Mesothelial cell of epicardium (in vitro differentiated cells): ENCODE data around the gene SYNE2. TPM values are rescaled to one million over a fixed set of nuclear protein-coding genes. Genes with fewer than 3 reads are reported as not detected.

Source experiments
- DNase-seq, 2 experiments: peaks; one replicate each; pipeline ENCODE4 v3.0.0; 2021; ENCODE audit warnings: low spot score in 2 of 2; ENCODE audit not compliant: unreplicated experiment in 2 of 2
- H3K27ac Mint-ChIP-seq: 2 replicates; pipeline ENCODE4 v1.8.0; 2021; ENCODE audit warnings: mixed read lengths
- H3K27me3 Mint-ChIP-seq: 2 replicates; pipeline ENCODE4 v1.8.0; 2021; ENCODE audit warnings: low read depth, mixed read lengths
- H3K36me3 Mint-ChIP-seq: 2 replicates; pipeline ENCODE4 v1.8.0; 2021; ENCODE audit warnings: mixed read lengths
- H3K4me1 Mint-ChIP-seq: 2 replicates; pipeline ENCODE4 v1.8.0; 2021; ENCODE audit warnings: mixed read lengths
- H3K4me3 Mint-ChIP-seq: 2 replicates; pipeline ENCODE4 v1.8.0; 2021; ENCODE audit warnings: mild to moderate bottlenecking, moderate library complexity, mixed read lengths
- H3K9me3 Mint-ChIP-seq: 2 replicates; pipeline ENCODE4 v1.8.0; 2021; ENCODE audit warnings: mixed read lengths
- total RNA-seq: library from RNA; stranded (reverse); gene quantifications from 3 replicates; pipeline ENCODE4 v1.2.1, GENCODE V29; 2021
- TF ChIP-seq, protein P1 (sequence below): fragments of 200-600 bp; sonication (generic); IDR thresholded peaks from one replicate; pipeline ENCODE4 v1.5.0; 2021; ENCODE audit warnings: antibody characterized with exemption; ENCODE audit not compliant: unreplicated experiment

Gene SYNE2
- total RNA-seq, 1 donor from 2014 or later: 87.1 TPM

GRCh38 chr14:64235652-64236640 lies 383.1 kb downstream of the SYNE2 start:
- TF ChIP-seq, protein P1, sequence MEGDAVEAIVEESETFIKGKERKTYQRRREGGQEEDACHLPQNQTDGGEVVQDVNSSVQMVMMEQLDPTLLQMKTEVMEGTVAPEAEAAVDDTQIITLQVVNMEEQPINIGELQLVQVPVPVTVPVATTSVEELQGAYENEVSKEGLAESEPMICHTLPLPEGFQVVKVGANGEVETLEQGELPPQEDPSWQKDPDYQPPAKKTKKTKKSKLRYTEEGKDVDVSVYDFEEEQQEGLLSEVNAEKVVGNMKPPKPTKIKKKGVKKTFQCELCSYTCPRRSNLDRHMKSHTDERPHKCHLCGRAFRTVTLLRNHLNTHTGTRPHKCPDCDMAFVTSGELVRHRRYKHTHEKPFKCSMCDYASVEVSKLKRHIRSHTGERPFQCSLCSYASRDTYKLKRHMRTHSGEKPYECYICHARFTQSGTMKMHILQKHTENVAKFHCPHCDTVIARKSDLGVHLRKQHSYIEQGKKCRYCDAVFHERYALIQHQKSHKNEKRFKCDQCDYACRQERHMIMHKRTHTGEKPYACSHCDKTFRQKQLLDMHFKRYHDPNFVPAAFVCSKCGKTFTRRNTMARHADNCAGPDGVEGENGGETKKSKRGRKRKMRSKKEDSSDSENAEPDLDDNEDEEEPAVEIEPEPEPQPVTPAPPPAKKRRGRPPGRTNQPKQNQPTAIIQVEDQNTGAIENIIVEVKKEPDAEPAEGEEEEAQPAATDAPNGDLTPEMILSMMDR: no peak
- H3K9me3 Mint-ChIP-seq: no peaks in the 10 kb centered on the region
- H3K27ac Mint-ChIP-seq: no peak overlapping the region
- no peak for DNase-seq
- H3K4me1 Mint-ChIP-seq: peaks cover 13% of the 10 kb centered on the region
- H3K36me3 Mint-ChIP-seq: peaks cover 8% of the 10 kb centered on the region
- no peak overlapping the region for H3K4me3 Mint-ChIP-seq
- H3K27me3 Mint-ChIP-seq: no peaks in the 10 kb centered on the region

DNA sequence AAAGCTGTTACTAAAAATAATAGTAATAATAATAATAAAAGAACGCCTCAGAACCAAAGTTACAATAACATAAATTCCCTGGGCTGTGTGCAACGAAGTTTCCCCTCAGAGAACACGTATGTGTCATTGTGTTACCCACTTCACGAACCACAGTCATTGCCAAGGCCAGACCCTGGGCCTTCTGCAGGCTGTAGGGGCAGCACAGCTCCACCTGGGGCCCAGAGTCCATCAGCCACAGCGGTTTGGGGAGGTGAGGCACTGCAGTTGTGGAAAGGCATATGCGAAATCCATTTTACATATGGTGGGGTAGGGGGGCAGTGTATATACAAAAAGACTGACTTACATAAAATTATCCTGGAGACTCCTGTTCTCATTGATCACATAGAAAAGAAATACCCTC lies 385.2 kb downstream of the SYNE2 start:
- no peak overlapping the region for H3K4me3 Mint-ChIP-seq
- H3K27ac Mint-ChIP-seq: no peak overlapping the region
- DNase-seq: no peak
- no peaks in the 10 kb centered on the region for H3K36me3 Mint-ChIP-seq
- peaks cover 6% of the 10 kb centered on the region for H3K9me3 Mint-ChIP-seq
- H3K27me3 Mint-ChIP-seq: no peaks in the 10 kb centered on the region
- H3K4me1 Mint-ChIP-seq: peaks cover 13% of the 10 kb centered on the region
- TF ChIP-seq, protein P1: no peak

DNA sequence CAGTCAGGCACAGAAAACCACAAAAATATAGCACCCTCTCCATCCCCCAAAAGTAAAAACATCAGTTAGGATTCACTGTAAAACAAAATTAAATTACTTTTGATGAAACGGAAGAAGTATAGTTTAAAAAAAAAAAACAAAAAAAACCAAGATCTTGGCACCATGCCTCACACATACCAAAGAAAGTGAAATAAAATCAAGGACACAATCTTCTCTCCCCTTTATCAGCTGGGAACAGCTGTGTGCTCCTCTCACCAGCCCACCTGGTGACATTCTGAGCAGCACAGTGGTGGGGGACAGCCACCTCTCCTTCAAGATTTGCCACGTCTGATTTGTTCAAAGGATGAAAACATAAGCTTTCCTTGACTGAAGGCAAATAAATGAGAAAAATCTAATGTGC lies 385.8 kb downstream of the SYNE2 start:
- Mint-ChIP-seq H3K4me1 (peaks cover 13% of the 10 kb centered on the region), H3K4me3 (no peak overlapping the region), H3K9me3 (peaks cover 7% of the 10 kb centered on the region), H3K36me3 (no peaks in the 10 kb centered on the region), H3K27me3 (no peaks in the 10 kb centered on the region), H3K27ac (no peak overlapping the region)
- no peak for DNase-seq
- TF ChIP-seq, protein P1: no peak

- H3K9me3 Mint-ChIP-seq: peaks cover 15% of the 10 kb centered on the region
- no peaks in the 10 kb centered on the region for H3K27me3 Mint-ChIP-seq
- DNase-seq: no peak
- H3K27ac Mint-ChIP-seq: no peak overlapping the region
- H3K4me1 Mint-ChIP-seq: no peaks in the 10 kb centered on the region
- TF ChIP-seq, protein P1: no peak
- no peak overlapping the region for H3K4me3 Mint-ChIP-seq
- no peaks in the 10 kb centered on the region for H3K36me3 Mint-ChIP-seq
Measured at GRCh38 chr14:64244279-64244678, 391.5 kb downstream of the SYNE2 start.

- Mint-ChIP-seq H3K36me3 (no peaks in the 10 kb centered on the region), H3K27ac (no peak overlapping the region), H3K27me3 (no peaks in the 10 kb centered on the region), H3K4me3 (no peak overlapping the region), H3K4me1 (no peaks in the 10 kb centered on the region), H3K9me3 (peaks cover 15% of the 10 kb centered on the region)
- TF ChIP-seq, protein P1: no peak
- DNase-seq: no peak
Measured at GRCh38 chr14:64245491-64245890, 392.7 kb downstream of the SYNE2 start.
